A673 (cell line): Measurements from ENCODE around the gene TEX2. TPM values are rescaled to one million over a fixed set of nuclear protein-coding genes. Genes with fewer than 3 reads are reported as not detected.
"Not testable (repeated sequence)": the region's sequence is repeated elsewhere in the genome, so short reads cannot be mapped to it uniquely, and the experiment has no call there.

Experiments used
- BruUV-seq: library from RNA; stranded (reverse); fragments of 400-500 nt; replicated peaks from 2 replicates; lab custom pipeline; 2021; lab: Mats Ljungman, UMichigan
- CTCF ChIA-PET: fragments of 300-600 bp; sonication (Branson Sonifier 250); formaldehyde crosslinking; loops from one replicate; lab custom pipeline; 2022; ENCODE audit warnings: antibody characterized with exemption; lab: Charles Lee
- POLR2A ChIA-PET: fragments of 300-600 bp; sonication (Branson Sonifier 250); formaldehyde crosslinking; loops from one replicate; lab custom pipeline; 2022; ENCODE audit warnings: antibody characterized with exemption; ENCODE audit not compliant: low non-redundant PET; lab: Charles Lee
- DNase-seq: peaks from one replicate; pipeline ENCODE4 v3.0.0-alpha.2; 2015; ENCODE audit warnings: low spot score
- H3K27ac ChIP-seq: fragments of 200-600 bp; sonication (generic); 2 replicates; pipeline ENCODE4 v1.5.1; 2016; ENCODE audit warnings: mixed run types, low read depth, mild to moderate bottlenecking, mixed read lengths, antibody characterized with exemption, low read length; ENCODE audit not compliant: poor library complexity, severe bottlenecking
- H3K27me3 ChIP-seq: fragments of 200-600 bp; sonication (generic); replicated peaks from 2 replicates; pipeline ENCODE4 v1.6.1; 2017; ENCODE audit warnings: mixed run types, low read depth, mild to moderate bottlenecking, mixed read lengths, antibody characterized with exemption, low read length; ENCODE audit not compliant: insufficient read depth, poor library complexity
- H3K36me3 ChIP-seq: fragments of 200-600 bp; sonication (generic); 2 replicates; pipeline ENCODE4 v1.6.1; 2016; ENCODE audit warnings: mixed run types, mild to moderate bottlenecking, mixed read lengths, antibody characterized with exemption, low read length; ENCODE audit not compliant: insufficient read depth, poor library complexity, severe bottlenecking
- H3K4me1 ChIP-seq: fragments of 200-600 bp; sonication (generic); 2 replicates; pipeline ENCODE4 v1.6.1; 2017; ENCODE audit warnings: mixed run types, mild to moderate bottlenecking, mixed read lengths, antibody characterized with exemption, low read length; ENCODE audit not compliant: insufficient read depth, poor library complexity, severe bottlenecking
- H3K4me3 ChIP-seq: fragments of 200-600 bp; sonication (generic); 2 replicates; pipeline ENCODE4 v1.5.1; 2016; ENCODE audit warnings: low read depth, mixed run types, mild to moderate bottlenecking, mixed read lengths, low read length; ENCODE audit not compliant: poor library complexity, severe bottlenecking
- H3K9me3 ChIP-seq: fragments of 200-600 bp; sonication (generic); 2 replicates; pipeline ENCODE4 v1.6.1; 2016; ENCODE audit warnings: mixed run types, low read depth, mild to moderate bottlenecking, mixed read lengths, antibody characterized with exemption, low read length; ENCODE audit not compliant: poor library complexity, severe bottlenecking
- EZH2 ChIP-seq: fragments of 200-600 bp; sonication (generic); IDR thresholded peaks from 2 replicates; pipeline ENCODE4 v1.6.1; 2017; ENCODE audit warnings: borderline replicate concordance, low read depth, mild to moderate bottlenecking, mixed read lengths, antibody characterized with exemption, low read length; ENCODE audit not compliant: poor library complexity, severe bottlenecking
- intact Hi-C: fragments of 100-400 bp; cut with micrococcal nuclease; formaldehyde crosslinking; loops from one replicate; pipeline ENCODE4 v1.10.0; 2022; ENCODE audit not compliant: unreplicated experiment
- total RNA-seq: library from RNA; stranded (reverse); gene quantifications from 2 replicates; pipeline ENCODE4 v1.2.3, GENCODE V29; 2021
- TF ChIP-seq, protein P1 (sequence below): fragments of 300-800, 200-600 bp; sonication (generic); conservative IDR thresholded peaks from 2 replicates; pipeline ENCODE4 v1.5.1; 2017; ENCODE audit warnings: low read depth, mild to moderate bottlenecking, antibody characterized with exemption, low read length, moderate library complexity, mixed read lengths

TEX2 gene
- total RNA-seq, 1 experiment from 2014 or later, result 16.1 TPM

DNA sequence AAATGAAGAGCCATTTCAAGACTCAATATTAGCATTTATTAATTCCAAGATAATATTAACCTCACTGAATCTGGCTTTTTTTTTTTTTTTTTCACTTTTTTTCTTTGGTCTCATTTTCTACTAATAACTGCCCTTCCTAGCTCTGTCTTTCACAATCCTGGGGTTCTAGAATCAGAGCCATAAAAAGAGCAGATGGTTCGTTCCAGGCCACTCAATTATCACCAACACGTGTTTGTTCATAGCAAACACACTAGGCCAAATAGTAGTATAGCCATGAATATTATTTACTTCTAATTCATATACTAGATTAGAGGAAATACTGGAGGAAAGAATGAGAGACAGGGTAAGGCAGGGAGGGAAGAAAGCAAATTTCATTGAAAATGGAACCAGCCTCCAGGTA, 39.8 kb downstream of the TEX2 start:
- Histone ChIP-seq H3K27me3 (no peaks in the 10 kb centered on the region), H3K36me3 (no peaks in the 10 kb centered on the region), H3K27ac (no peak overlapping the region), H3K4me1 (no peaks in the 10 kb centered on the region), H3K9me3 (no peaks in the 10 kb centered on the region), H3K4me3 (no peak overlapping the region)
- no peak for DNase-seq
- TF ChIP-seq, protein P1, sequence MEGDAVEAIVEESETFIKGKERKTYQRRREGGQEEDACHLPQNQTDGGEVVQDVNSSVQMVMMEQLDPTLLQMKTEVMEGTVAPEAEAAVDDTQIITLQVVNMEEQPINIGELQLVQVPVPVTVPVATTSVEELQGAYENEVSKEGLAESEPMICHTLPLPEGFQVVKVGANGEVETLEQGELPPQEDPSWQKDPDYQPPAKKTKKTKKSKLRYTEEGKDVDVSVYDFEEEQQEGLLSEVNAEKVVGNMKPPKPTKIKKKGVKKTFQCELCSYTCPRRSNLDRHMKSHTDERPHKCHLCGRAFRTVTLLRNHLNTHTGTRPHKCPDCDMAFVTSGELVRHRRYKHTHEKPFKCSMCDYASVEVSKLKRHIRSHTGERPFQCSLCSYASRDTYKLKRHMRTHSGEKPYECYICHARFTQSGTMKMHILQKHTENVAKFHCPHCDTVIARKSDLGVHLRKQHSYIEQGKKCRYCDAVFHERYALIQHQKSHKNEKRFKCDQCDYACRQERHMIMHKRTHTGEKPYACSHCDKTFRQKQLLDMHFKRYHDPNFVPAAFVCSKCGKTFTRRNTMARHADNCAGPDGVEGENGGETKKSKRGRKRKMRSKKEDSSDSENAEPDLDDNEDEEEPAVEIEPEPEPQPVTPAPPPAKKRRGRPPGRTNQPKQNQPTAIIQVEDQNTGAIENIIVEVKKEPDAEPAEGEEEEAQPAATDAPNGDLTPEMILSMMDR, result no peak
- TF ChIP-seq EZH2, result no peak
- no TSS peak for BruUV-seq
- ChIA-PET POLR2A (no interaction called here), CTCF (no interaction called here)
- intact Hi-C loops, result no loop called here

DNA sequence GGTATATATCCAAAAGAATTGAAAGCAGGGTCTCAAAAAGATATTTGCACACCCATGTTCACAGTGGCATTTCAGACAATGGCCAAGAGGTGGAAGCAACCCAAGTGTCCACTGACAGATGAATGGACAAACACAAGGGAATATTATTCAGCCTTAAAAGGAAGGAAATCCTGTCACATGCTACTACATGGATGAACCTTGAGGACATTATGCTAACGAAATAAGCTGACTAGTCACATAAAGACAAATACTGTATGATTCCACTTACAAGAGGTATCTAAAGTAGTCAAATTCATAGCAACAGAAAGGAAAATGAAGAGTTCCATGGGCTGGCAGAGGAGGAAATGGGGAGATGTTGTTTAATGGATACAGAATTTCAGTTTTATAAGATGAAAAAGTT, 41.4 kb downstream of the TEX2 start:
- POLR2A ChIA-PET, result no interaction called here
- intact Hi-C loops, result no loop called here
- no TSS peak for BruUV-seq
- H3K27ac ChIP-seq, result no peak overlapping the region
- TF ChIP-seq, protein P1, result no peak
- TF ChIP-seq EZH2, result no peak
- H3K36me3 ChIP-seq, result no peaks in the 10 kb centered on the region
- no peak for DNase-seq
- H3K9me3 ChIP-seq, result no peaks in the 10 kb centered on the region
- H3K4me1 ChIP-seq, result peaks cover 1% of the 10 kb centered on the region
- CTCF ChIA-PET, result no interaction called here
- H3K4me3 ChIP-seq, result no peak overlapping the region
- H3K27me3 ChIP-seq, result no peaks in the 10 kb centered on the region

DNA sequence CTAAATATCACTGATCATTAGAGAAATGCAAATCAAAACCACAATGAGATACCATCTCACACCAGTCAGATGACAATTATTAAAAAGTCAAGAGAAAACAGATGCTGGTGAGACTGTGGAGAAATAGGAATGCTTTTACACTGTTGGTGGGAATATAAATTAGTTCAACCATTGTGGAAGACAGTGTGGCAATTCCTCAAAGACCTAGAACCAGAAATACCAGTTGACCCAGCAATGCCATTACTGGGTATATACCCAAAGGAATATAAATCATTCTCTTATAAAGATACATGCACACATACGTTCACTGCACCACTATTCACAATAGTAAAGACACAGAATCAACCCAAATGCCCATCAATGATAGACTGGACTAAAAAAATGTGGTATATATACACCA, 42.5 kb downstream of the TEX2 start:
- POLR2A ChIA-PET, CTCF ChIA-PET, H3K4me1 ChIP-seq, H3K4me3 ChIP-seq, H3K27me3 ChIP-seq, DNase-seq, H3K27ac ChIP-seq, BruUV-seq, H3K36me3 ChIP-seq, H3K9me3 ChIP-seq, intact Hi-C loops: not testable (repeated sequence)

DNA sequence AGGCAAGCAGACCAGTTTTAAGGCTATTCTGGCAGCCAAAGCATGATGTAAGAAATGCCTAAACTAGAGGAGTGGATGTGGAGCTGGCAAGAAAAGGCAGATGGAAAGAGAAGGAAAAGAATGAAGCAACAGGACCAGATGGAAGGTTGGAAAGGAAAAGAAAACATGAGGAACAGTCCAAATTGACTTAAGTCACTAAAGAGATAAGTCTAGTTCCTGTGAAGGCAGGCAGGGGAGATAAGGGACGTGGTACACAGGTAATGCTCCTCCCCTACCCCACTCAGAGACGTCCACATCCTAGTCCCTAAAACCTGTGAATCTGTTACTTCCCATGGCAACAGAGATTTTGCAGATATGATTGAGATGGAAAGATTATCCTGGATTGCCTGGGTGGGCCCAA, 43.5 kb downstream of the TEX2 start:
- Histone ChIP-seq H3K27me3 (no peaks in the 10 kb centered on the region), H3K4me3 (no peak overlapping the region), H3K27ac (no peak overlapping the region), H3K4me1 (peaks cover 17% of the 10 kb centered on the region), H3K36me3 (no peaks in the 10 kb centered on the region), H3K9me3 (no peaks in the 10 kb centered on the region)
- no peak for TF ChIP-seq EZH2
- TF ChIP-seq, protein P1, result no peak
- intact Hi-C loops, result no loop called here
- BruUV-seq, result no TSS peak
- DNase-seq, result no peak
- POLR2A ChIA-PET, result no interaction called here
- CTCF ChIA-PET, result no interaction called here
